ENCODE data around the gene USO1.
"Not testable (repeated sequence)": the region's sequence is repeated elsewhere in the genome, so short reads cannot be mapped to it uniquely, and the experiment has no call there.

DNA sequence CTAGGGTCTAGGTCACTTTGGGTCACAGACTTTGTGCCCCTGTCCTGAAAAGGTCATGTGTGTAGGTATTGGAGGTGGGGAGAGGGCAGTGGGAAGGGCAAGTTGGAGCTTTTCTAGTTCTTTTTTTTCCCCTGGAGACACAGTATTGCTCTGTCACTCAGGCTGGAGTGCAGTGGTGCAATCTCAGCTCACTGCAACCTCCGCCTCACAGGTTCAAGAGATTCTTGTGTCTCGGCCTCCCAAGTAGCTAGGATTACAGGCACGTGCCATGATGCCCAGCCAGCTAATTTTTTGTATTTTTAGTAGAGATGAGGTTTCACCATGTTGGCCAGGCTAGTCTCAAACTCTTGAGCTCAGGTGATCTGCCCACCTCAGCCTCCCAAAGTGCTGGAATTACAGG lies 8.3 kb upstream of the USO1 start:
- not testable (repeated sequence) for TF ChIP-seq EZH2phosphoT487 (IDR thresholded peaks at IDR 0.05; ENCODE audit: insufficient read depth, low read depth); EZH2 (IDR thresholded peaks at IDR 0.05; ENCODE audit: insufficient read depth, poor library complexity, severe bottlenecking)
